IMR-90 (cell line): ENCODE measurements around the gene GABRP. TPM values are rescaled to one million over a fixed set of nuclear protein-coding genes. Genes with fewer than 3 reads are reported as not detected.

ENCODE experiments used
- ATAC-seq: fragments of 200-7000 bp; cut with Tn5 transposase; 2 replicates; pipeline ENCODE4 v1.9.1; 2020; ENCODE audit warnings: low read depth, mild to moderate bottlenecking, moderate library complexity
- BruUV-seq: library from RNA; stranded (reverse); fragments of 400-500 nt; replicated peaks from 2 replicates; lab custom pipeline; 2021; lab: Mats Ljungman, UMichigan
- CTCF ChIA-PET: fragments of 300-600 bp; formaldehyde crosslinking; extraction: SDS; loops from one replicate; lab custom pipeline; 2021; ENCODE audit warnings: antibody characterized with exemption; lab: Yijun Ruan, JAX
- POLR2A ChIA-PET: fragments of 300-600 bp; sonication (Branson Sonifier 250); formaldehyde crosslinking; loops from one replicate; lab custom pipeline; 2022; ENCODE audit warnings: antibody characterized with exemption; ENCODE audit not compliant: unreplicated experiment; lab: Charles Lee
- DNase-seq: peaks from one replicate; pipeline ENCODE4 v3.0.0; 2013
- H2AFZ ChIP-seq: replicated peaks from 2 replicates; pipeline ENCODE3; 2013; ENCODE audit warnings: low read length, mild to moderate bottlenecking; ENCODE audit not compliant: poor library complexity
- H2AK5ac ChIP-seq: 2 replicates; pipeline ENCODE4 v1.6.1; 2013; ENCODE audit warnings: low read depth, low read length, inconsistent platforms
- H2AK9ac ChIP-seq: replicated peaks from 2 replicates; pipeline ENCODE3; 2013; ENCODE audit warnings: mild to moderate bottlenecking, low read depth, low read length, moderate library complexity; ENCODE audit not compliant: poor library complexity
- H2BK120ac ChIP-seq: 2 replicates; pipeline ENCODE4 v1.6.1; 2013; ENCODE audit warnings: low read depth, low read length, inconsistent platforms
- H2BK15ac ChIP-seq: 3 replicates; pipeline ENCODE4 v1.6.1; 2013; ENCODE audit warnings: low read depth, low read length, inconsistent platforms
- H2BK20ac ChIP-seq: 2 replicates; pipeline ENCODE4 v1.6.1; 2013; ENCODE audit warnings: low read depth, mild to moderate bottlenecking, inconsistent platforms, low read length, moderate library complexity
- H2BK5ac ChIP-seq: 2 replicates; pipeline ENCODE4 v1.6.1; 2013; ENCODE audit warnings: mild to moderate bottlenecking, low read depth, low read length, inconsistent platforms; ENCODE audit not compliant: poor library complexity, severe bottlenecking
- H3K14ac ChIP-seq: replicated peaks from 2 replicates; pipeline ENCODE4 v1.6.1; 2013; ENCODE audit warnings: low read depth, low read length, inconsistent platforms
- H3K18ac ChIP-seq: 2 replicates; pipeline ENCODE4 v1.6.1; 2013; ENCODE audit warnings: low read depth, low read length, control low read depth
- H3K23ac ChIP-seq: 2 replicates; pipeline ENCODE4 v1.6.1; 2013; ENCODE audit warnings: low read depth, low read length, inconsistent platforms
- H3K27ac ChIP-seq: 2 replicates; pipeline ENCODE4 v1.5.1; 2013; ENCODE audit warnings: mild to moderate bottlenecking, control low read depth, low read length; ENCODE audit not compliant: insufficient read depth
- H3K27me3 ChIP-seq: 2 replicates; pipeline ENCODE4 v1.6.1; 2013; ENCODE audit warnings: low read length; ENCODE audit not compliant: control insufficient read depth, insufficient read depth
- H3K36me3 ChIP-seq: 2 replicates; pipeline ENCODE4 v1.6.1; 2013; ENCODE audit warnings: low read length, mixed read lengths; ENCODE audit not compliant: control insufficient read depth, insufficient read depth
- H3K4ac ChIP-seq: 2 replicates; pipeline ENCODE4 v1.6.1; 2013; ENCODE audit warnings: low read depth, low read length, inconsistent platforms
- H3K4me1 ChIP-seq: 2 replicates; pipeline ENCODE4 v1.6.1; 2013; ENCODE audit warnings: low read length, mixed read lengths; ENCODE audit not compliant: control insufficient read depth, insufficient read depth
- H3K4me2 ChIP-seq: 2 replicates; pipeline ENCODE4 v1.6.1; 2013; ENCODE audit warnings: low read depth, mild to moderate bottlenecking, control low read depth, low read length, moderate library complexity
- H3K4me3 ChIP-seq: 2 replicates; pipeline ENCODE4 v1.5.1; 2013; ENCODE audit warnings: low read depth, mild to moderate bottlenecking, control low read depth, low read length, moderate library complexity; ENCODE audit not compliant: insufficient read depth
- H3K56ac ChIP-seq: 2 replicates; pipeline ENCODE4 v1.6.1; 2013; ENCODE audit warnings: low read length, inconsistent platforms; ENCODE audit not compliant: insufficient read depth; ENCODE audit errors: extremely low read depth
- H3K79me1 ChIP-seq, 2 experiments: 2 replicates each; pipeline ENCODE4 v1.6.1; 2013; ENCODE audit warnings: low read length in 2 of 2, inconsistent platforms in 1 of 2, low read depth in 1 of 2
- H3K9ac ChIP-seq: 2 replicates; pipeline ENCODE4 v1.6.1; 2013; ENCODE audit warnings: low read depth, low read length, control low read depth
- H3K9me1 ChIP-seq: 2 replicates; pipeline ENCODE4 v1.6.1; 2013; ENCODE audit warnings: low read length, inconsistent platforms; ENCODE audit not compliant: insufficient read depth
- H3K9me3 ChIP-seq: 2 replicates; pipeline ENCODE4 v1.6.1; 2013; ENCODE audit warnings: low read length; ENCODE audit not compliant: control insufficient read depth, insufficient read depth
- H4K20me1 ChIP-seq: 2 replicates; pipeline ENCODE4 v1.6.1; 2013; ENCODE audit warnings: low read length, inconsistent platforms; ENCODE audit not compliant: insufficient read depth
- H4K5ac ChIP-seq: 2 replicates; pipeline ENCODE4 v1.6.1; 2013; ENCODE audit warnings: mild to moderate bottlenecking, low read depth, low read length, control low read depth
- H4K8ac ChIP-seq, 2 experiments: 2 replicates each; pipeline ENCODE4 v1.6.1; 2013; ENCODE audit warnings: low read depth in 2 of 2, low read length in 2 of 2, control low read depth in 1 of 2, inconsistent platforms in 1 of 2
- H4K91ac ChIP-seq: 2 replicates; pipeline ENCODE4 v1.6.1; 2013; ENCODE audit warnings: low read depth, low read length, inconsistent platforms; ENCODE audit not compliant: insufficient read depth
- BHLHE40 ChIP-seq: fragments of 150-350 bp; IDR thresholded peaks from 2 replicates; pipeline ENCODE4 v1.6.1; 2016; ENCODE audit warnings: mild to moderate bottlenecking, low read depth, low read length
- CEBPB ChIP-seq: IDR thresholded peaks from 2 replicates; pipeline ENCODE4 v1.6.1; 2012; ENCODE audit warnings: low read depth, low read length, improper control_type of control experiment
- CHD1 ChIP-seq: IDR thresholded peaks from 2 replicates; pipeline ENCODE4 v1.6.1; 2012; ENCODE audit warnings: low read depth, low read length, improper control_type of control experiment
- CTCF ChIP-seq: conservative IDR thresholded peaks from 2 replicates; pipeline ENCODE4 v1.5.1; 2012; ENCODE audit warnings: mild to moderate bottlenecking, low read depth, low read length, improper control_type of control experiment
- ELK1 ChIP-seq: fragments of 150-350 bp; IDR thresholded peaks from 2 replicates; pipeline ENCODE4 v1.6.1; 2016; ENCODE audit warnings: low read depth, mild to moderate bottlenecking, low read length, moderate library complexity, borderline replicate concordance
- FOS ChIP-seq: fragments of 150-350 bp; IDR thresholded peaks from 2 replicates; pipeline ENCODE4 v1.6.1; 2016; ENCODE audit warnings: low read depth, low read length
- MAFK ChIP-seq: IDR thresholded peaks from 2 replicates; pipeline ENCODE4 v1.6.1; 2012; ENCODE audit warnings: low read depth, low read length, improper control_type of control experiment
- MXI1 ChIP-seq: IDR thresholded peaks from 2 replicates; pipeline ENCODE4 v1.6.1; 2012; ENCODE audit warnings: low read depth, mild to moderate bottlenecking, low read length, moderate library complexity, borderline replicate concordance
- NFE2L2 ChIP-seq: fragments of 150-350 bp; IDR thresholded peaks from 2 replicates; pipeline ENCODE4 v1.6.1; 2016; ENCODE audit warnings: low read depth, mild to moderate bottlenecking, low read length
- POLR2A ChIP-seq: IDR thresholded peaks from 2 replicates; pipeline ENCODE4 v1.6.1; 2012; ENCODE audit warnings: mild to moderate bottlenecking, low read depth, low read length
- RAD21 ChIP-seq: IDR thresholded peaks from 2 replicates; pipeline ENCODE4 v1.6.1; 2012; ENCODE audit warnings: low read length, improper control_type of control experiment
- RCOR1 ChIP-seq: IDR thresholded peaks from 2 replicates; pipeline ENCODE4 v1.6.1; 2012; ENCODE audit warnings: mild to moderate bottlenecking, low read length, improper control_type of control experiment; ENCODE audit not compliant: insufficient replicate concordance
- RFX5 ChIP-seq: IDR thresholded peaks from 2 replicates; pipeline ENCODE4 v1.8.0; 2012; ENCODE audit warnings: low read depth, mild to moderate bottlenecking, low read length, moderate library complexity
- SMC3 ChIP-seq: fragments of 150-350 bp; IDR thresholded peaks from 2 replicates; pipeline ENCODE4 v1.6.1; 2016; ENCODE audit warnings: low read depth, mild to moderate bottlenecking, antibody characterized with exemption, low read length, moderate library complexity
- USF2 ChIP-seq: fragments of 150-350 bp; IDR thresholded peaks from 2 replicates; pipeline ENCODE4 v1.6.1; 2017; ENCODE audit warnings: mild to moderate bottlenecking, antibody characterized with exemption, low read length, low read depth
- WGBS, 2 experiments: methylation state at CpG; one replicate each; pipeline versions ENCODE4 v1.1.5 to v1.1.7; 2013; ENCODE audit warnings: missing lambda C conversion rate in 2 of 2; ENCODE audit not compliant: insufficient read length in 1 of 2; ENCODE audit errors: extremely low coverage in 2 of 2; 5-methylcytosine and 5-hydroxymethylcytosine counted together
- dilution Hi-C: fragments of 300-500 bp; cut with HindIII; formaldehyde crosslinking; loops from one replicate; pipeline ENCODE4 v1.14.3; 2018; ENCODE audit warnings: low sequenced_read_pairs; ENCODE audit not compliant: unreplicated experiment
- in situ Hi-C: fragments of 300-500 bp; cut with MboI; formaldehyde crosslinking; loops from 3 replicates; pipeline ENCODE4 v1.14.3; 2019; ENCODE audit warnings: low sequenced_read_pairs, inconsistent platforms, mixed read lengths
- intact Hi-C: fragments of 100-400 bp; cut with micrococcal nuclease; formaldehyde crosslinking; loops from 2 replicates; pipeline ENCODE4 v1.10.0; 2022
- polyA plus RNA-seq, 3 experiments: library from polyadenylated mRNA; depleted of rRNA; stranded (reverse); fragments of >200 nt; gene quantifications; 2 replicates each; pipeline ENCODE4 v1.2.3, GENCODE V29; 2012; ENCODE audit warnings: low replicate concordance in 1 of 3
- total RNA-seq: library from RNA; depleted of rRNA; stranded (reverse); fragments of >200 nt; gene quantifications from 2 replicates; pipeline ENCODE4 v1.2.3, GENCODE V29; 2012

GABRP gene
- total and polyA plus RNA-seq, 2 of the 4 experiments (the other 2 are of a cell fraction): not detected

GRCh38 chr5:170860818-170861666 lies 77.5 kb downstream of the GABRP start:
- no peak overlapping the region for H3K4ac ChIP-seq
- no peak overlapping the region for H2BK5ac ChIP-seq
- no peak overlapping the region for H3K4me2 ChIP-seq
- intact Hi-C loops (no loop called here), in situ Hi-C loops (no loop called here), dilution Hi-C loops (no loop called here)
- no peak overlapping the region for H3K14ac ChIP-seq
- ATAC-seq (no peak), DNase-seq (no peak)
- no peak overlapping the region for H3K9ac ChIP-seq
- peaks cover 10 to 28% of the 10 kb centered on the region in 2 experiments for H3K79me1 ChIP-seq
- peaks cover 11% of the 10 kb centered on the region for H3K9me3 ChIP-seq
- WGBS, 2 experiments: no CpG with 5 or more reads among the region's 5 CpGs
- BruUV-seq: no TSS peak
- H3K9me1 ChIP-seq: peaks cover 4% of the 10 kb centered on the region; the same call in 1 of the 2 replicates
- H2BK120ac ChIP-seq: no peak overlapping the region
- no peak overlapping the region for H3K23ac ChIP-seq
- no peak overlapping the region for H2AK5ac ChIP-seq
- peak overlapping the region; percentile 80 for H2AFZ ChIP-seq
- H2AK9ac ChIP-seq: peak overlapping the region; percentile 56
- no peak overlapping the region for H4K5ac ChIP-seq
- no peaks in the 10 kb centered on the region for H4K20me1 ChIP-seq
- H3K18ac ChIP-seq: no peak overlapping the region
- CTCF ChIA-PET: interaction anchor here (0.7 kb wide), 1 partner anchor 1237 kb away, joined by 4 read pairs; no protein-coding TSS in a partner anchor
- H3K4me1 ChIP-seq: peaks cover 7% of the 10 kb centered on the region
- H3K27me3 ChIP-seq: no peaks in the 10 kb centered on the region
- POLR2A ChIA-PET: no interaction called here
- no peak overlapping the region for H3K4me3 ChIP-seq
- H4K91ac ChIP-seq: no peak overlapping the region
- peak overlapping the region in 1 of 2 experiments; percentile 46; a peak in 1 of 4 replicates for H4K8ac ChIP-seq
- H3K27ac ChIP-seq: no peak overlapping the region
- no peak overlapping the region for H2BK15ac ChIP-seq
- H3K36me3 ChIP-seq: no peaks in the 10 kb centered on the region
- H2BK20ac ChIP-seq: no peak overlapping the region
- H3K56ac ChIP-seq: no peak overlapping the region
- no peak for TF ChIP-seq CTCF
- TF ChIP-seq USF2: no peak
- TF ChIP-seq CHD1: no peak
- no peak for TF ChIP-seq ELK1
- no peak for TF ChIP-seq POLR2A
- no peak for TF ChIP-seq MXI1
- no peak for TF ChIP-seq CEBPB
- TF ChIP-seq NFE2L2: no peak
- TF ChIP-seq RCOR1: no peak
- TF ChIP-seq SMC3: no peak
- TF ChIP-seq MAFK: no peak
- no peak for TF ChIP-seq BHLHE40
- no peak for TF ChIP-seq FOS
- TF ChIP-seq RFX5: no peak
- no peak for TF ChIP-seq RAD21
